Measurements from ENCODE around the gene ACAP3.
A peak's percentile ranks its signal among the peaks of the same experiment; 100 is the strongest.
"Not testable (repeated sequence)": the region's sequence is repeated elsewhere in the genome, so short reads cannot be mapped to it uniquely, and the experiment has no call there.

Gene ACAP3

DNA sequence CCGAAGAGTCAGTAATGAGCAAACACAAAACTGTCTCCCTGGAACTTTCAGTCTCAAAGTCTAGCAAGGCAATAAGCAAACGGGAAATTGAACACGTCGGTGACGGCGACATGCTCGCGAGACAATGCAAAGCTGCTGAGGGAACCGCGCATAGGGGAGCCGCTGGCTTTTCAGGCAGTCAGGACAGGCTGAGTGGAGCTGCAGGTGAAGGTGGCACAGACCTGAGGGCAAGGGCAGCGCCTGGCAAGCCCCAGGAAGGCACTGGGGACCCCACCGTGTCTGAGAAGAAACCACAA lies 11.9 kb upstream of the ACAP3 start:
- Histone ChIP-seq H3K36me3 (ENCODE audit: insufficient read depth, low read length) (0 out of 2 replicates have a peak, but pooled peaks cover 4% of the 10 kb centered on the region), H3K4me3 (ENCODE audit: low read depth, low read length) (no peak overlapping the region), H3K27me3 (ENCODE audit: insufficient read depth, low read length) (no peaks in the 10 kb centered on the region), H3K79me2 (ENCODE audit: control insufficient read depth, insufficient read depth, low read length, unreplicated experiment) (peaks cover 52% of the 10 kb centered on the region), H3K4me1 (ENCODE audit: control insufficient read depth, insufficient read depth, low read length, unreplicated experiment) (peaks cover 34% of the 10 kb centered on the region), H2AFZ (ENCODE audit: low read length, unreplicated experiment) (no peak overlapping the region), H3K27ac (ENCODE audit: low read depth, low read length) (no peak overlapping the region)

DNA sequence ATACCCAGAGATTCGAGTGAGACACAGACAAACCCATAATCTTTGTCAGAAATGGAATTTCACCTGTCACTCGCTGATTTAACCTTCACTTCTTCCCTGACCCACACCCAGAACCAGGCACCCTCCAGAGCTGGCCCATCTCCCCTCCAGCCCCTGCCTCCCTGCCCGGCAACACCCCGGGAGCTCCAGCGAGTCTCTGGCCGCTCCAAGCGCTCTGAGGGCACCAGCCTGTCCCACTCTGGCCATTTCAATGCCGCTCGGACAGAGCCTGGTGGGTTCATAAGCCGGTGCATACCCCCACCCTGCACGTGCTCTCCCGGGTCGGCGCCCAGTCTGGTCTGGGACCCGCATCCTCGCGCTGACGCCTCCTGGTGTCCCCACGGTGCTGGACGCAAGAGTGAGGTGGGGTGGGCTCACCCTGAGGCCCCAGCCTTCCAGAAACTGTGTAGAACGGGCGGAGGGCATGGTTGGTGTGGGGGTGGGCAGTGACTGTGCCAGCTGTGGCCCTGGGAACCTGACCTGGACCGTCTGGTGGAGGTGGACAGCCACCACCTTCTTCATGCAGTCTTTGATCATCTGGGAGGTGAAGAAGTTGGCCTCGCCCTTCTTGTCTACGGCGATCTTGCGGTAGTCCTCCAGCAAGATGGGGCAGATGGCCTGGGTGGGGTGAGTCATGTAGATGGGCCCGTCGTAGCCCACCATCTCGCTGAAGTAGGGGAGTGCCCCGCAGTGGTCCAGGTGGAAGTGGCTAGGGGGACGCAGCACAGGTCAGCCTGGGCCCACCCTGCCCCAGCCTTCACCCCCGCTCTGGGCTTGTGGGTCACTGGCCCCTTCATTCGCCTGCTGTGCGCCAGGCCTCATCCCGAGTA lies 11.3 kb upstream of the ACAP3 start:
- H3K79me2 ChIP-seq (ENCODE audit: control insufficient read depth, insufficient read depth, low read length, unreplicated experiment) = peaks cover 50% of the 10 kb centered on the region
- peaks cover 34% of the 10 kb centered on the region for H3K4me1 ChIP-seq (ENCODE audit: control insufficient read depth, insufficient read depth, low read length, unreplicated experiment)
- peak overlapping the region; percentile 82 for H3K27ac ChIP-seq (ENCODE audit: low read depth, low read length)
- H3K36me3 ChIP-seq (ENCODE audit: insufficient read depth, low read length) = 0 out of 2 replicates have a peak, but pooled peaks cover 4% of the 10 kb centered on the region
- no peak overlapping the region for H3K4me3 ChIP-seq (ENCODE audit: low read depth, low read length)
- no peak overlapping the region for H2AFZ ChIP-seq (ENCODE audit: low read length, unreplicated experiment)
- H3K27me3 ChIP-seq (ENCODE audit: insufficient read depth, low read length) = no peaks in the 10 kb centered on the region

DNA sequence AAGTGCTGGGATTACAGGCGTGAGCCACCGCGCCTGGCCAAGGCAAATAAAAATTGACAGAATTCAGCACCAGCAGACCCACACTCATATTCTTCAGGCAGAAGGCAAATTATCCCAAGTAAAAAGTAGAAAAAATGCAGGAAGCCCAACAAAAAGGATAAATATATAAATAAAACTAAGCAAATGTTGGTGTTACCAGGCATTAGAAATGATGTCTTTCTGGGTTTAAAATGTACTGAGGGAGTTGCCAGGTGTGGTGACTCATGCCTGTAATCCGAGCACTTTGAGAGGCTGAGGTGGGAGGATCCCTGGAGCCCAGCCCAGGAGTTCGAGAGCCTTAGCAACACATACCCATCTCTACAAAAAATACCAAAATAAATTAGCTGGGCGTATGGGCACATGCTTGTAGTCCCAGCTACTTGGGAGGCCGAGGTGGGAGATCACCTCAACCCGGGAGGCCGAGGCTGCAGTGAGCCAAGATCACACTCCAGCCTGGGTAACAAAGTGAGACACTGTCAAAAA lies 10.5 kb upstream of the ACAP3 start:
- Histone ChIP-seq H3K4me1 (ENCODE audit: control insufficient read depth, insufficient read depth, low read length, unreplicated experiment) (peaks cover 30% of the 10 kb centered on the region), H3K4me3 (ENCODE audit: low read depth, low read length) (no peak overlapping the region), H3K36me3 (ENCODE audit: insufficient read depth, low read length) (peaks cover 9% of the 10 kb centered on the region; the same call in 1 of the 2 replicates), H3K27me3 (ENCODE audit: insufficient read depth, low read length) (no peaks in the 10 kb centered on the region), H2AFZ (ENCODE audit: low read length, unreplicated experiment) (no peak overlapping the region), H3K79me2 (ENCODE audit: control insufficient read depth, insufficient read depth, low read length, unreplicated experiment) (peaks cover 47% of the 10 kb centered on the region), H3K27ac (ENCODE audit: low read depth, low read length) (peak overlapping the region; percentile 82)

DNA sequence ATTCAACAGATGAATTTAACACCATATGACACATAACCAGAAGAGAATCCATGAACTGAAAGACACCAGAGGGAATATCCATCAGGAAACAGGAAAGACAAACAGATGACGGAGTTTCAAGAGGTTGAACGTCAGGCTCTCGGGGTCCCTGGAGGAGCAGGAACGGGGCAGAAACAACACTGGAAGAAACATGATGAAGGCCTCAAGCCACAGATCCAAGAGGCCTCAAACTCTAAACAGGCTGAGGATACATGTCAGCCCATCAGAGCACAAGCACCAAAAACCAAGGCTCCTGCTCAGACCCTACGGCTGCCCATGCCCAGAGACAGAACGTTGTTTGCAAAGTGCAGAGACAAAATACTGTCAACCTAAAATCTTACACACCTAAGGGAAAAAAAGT lies 9.7 kb upstream of the ACAP3 start:
- peaks cover 41% of the 10 kb centered on the region for H3K79me2 ChIP-seq (ENCODE audit: control insufficient read depth, insufficient read depth, low read length, unreplicated experiment)
- H3K27ac ChIP-seq (ENCODE audit: low read depth, low read length) = peak overlapping the region; percentile 82
- H3K36me3 ChIP-seq (ENCODE audit: insufficient read depth, low read length) = peaks cover 10% of the 10 kb centered on the region; the same call in 1 of the 2 replicates
- no peak overlapping the region for H2AFZ ChIP-seq (ENCODE audit: low read length, unreplicated experiment)
- no peak overlapping the region for H3K4me3 ChIP-seq (ENCODE audit: low read depth, low read length)
- peaks cover 25% of the 10 kb centered on the region for H3K4me1 ChIP-seq (ENCODE audit: control insufficient read depth, insufficient read depth, low read length, unreplicated experiment)
- H3K27me3 ChIP-seq (ENCODE audit: insufficient read depth, low read length) = no peaks in the 10 kb centered on the region

DNA sequence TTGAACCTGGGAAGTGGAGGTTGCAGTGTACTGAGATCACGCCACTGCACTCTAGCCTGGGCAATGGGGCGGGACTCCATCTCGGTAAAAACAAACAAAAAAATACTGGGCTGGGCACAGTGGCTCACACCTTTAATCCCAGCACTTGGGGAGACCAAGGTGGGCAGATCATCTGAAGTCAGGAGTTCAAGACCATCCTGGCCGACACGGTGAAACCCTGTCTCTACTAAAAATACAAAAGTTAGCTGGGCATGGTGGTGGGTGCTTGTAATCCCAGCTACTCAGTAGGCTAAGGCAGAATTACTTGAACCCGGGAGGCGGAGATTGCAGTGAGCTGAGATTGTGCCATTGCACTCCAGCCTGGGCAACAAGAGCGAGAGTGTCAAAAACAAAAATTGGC lies 8.5 kb upstream of the ACAP3 start:
- not testable (repeated sequence) for H3K27ac ChIP-seq (ENCODE audit: low read depth, low read length)

DNA sequence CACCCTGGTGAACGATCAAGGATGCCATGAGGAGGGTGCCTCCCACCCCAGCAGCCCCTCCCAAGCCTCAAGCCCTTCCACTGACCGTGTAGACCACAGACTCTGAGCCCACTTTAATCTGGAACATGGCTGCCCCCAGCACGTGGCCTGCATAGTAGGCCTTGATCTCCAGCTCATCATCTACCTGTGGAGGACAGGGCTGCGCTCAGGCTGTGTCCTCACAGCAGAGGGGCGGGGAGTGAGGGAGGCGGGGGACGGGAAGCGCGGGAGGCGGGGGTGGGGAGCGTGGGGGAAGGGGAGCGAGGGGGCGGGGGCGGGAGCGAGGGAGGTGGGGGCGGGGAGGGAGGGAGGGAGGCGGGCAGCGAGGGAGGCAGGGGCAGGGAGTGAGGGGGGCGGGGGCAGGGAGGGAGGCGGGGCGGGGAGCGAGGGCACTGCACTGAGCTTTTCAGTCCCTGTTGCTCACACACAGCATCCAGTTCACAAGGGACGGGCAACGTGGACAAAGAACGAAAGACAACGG lies 7.8 kb upstream of the ACAP3 start:
- Histone ChIP-seq H3K27me3 (ENCODE audit: insufficient read depth, low read length) (no peaks in the 10 kb centered on the region), H3K4me1 (ENCODE audit: control insufficient read depth, insufficient read depth, low read length, unreplicated experiment) (peaks cover 9% of the 10 kb centered on the region), H3K79me2 (ENCODE audit: control insufficient read depth, insufficient read depth, low read length, unreplicated experiment) (peaks cover 23% of the 10 kb centered on the region), H3K36me3 (ENCODE audit: insufficient read depth, low read length) (peaks cover 14% of the 10 kb centered on the region; the same call in 1 of the 2 replicates), H3K4me3 (ENCODE audit: low read depth, low read length) (no peak overlapping the region), H2AFZ (ENCODE audit: low read length, unreplicated experiment) (no peak overlapping the region), H3K27ac (ENCODE audit: low read depth, low read length) (no peak overlapping the region)

More for the DNA sequence above, 8.5 kb upstream of the ACAP3 start:
- not testable (repeated sequence) for H3K27me3 ChIP-seq (ENCODE audit: insufficient read depth, low read length); H2AFZ ChIP-seq (ENCODE audit: low read length, unreplicated experiment); H3K4me3 ChIP-seq (ENCODE audit: low read depth, low read length)
- Histone ChIP-seq H3K79me2 (ENCODE audit: control insufficient read depth, insufficient read depth, low read length, unreplicated experiment) (peaks cover 30% of the 10 kb centered on the region), H3K4me1 (ENCODE audit: control insufficient read depth, insufficient read depth, low read length, unreplicated experiment) (peaks cover 16% of the 10 kb centered on the region), H3K36me3 (ENCODE audit: insufficient read depth, low read length) (peaks cover 14% of the 10 kb centered on the region; the same call in 1 of the 2 replicates)

DNA sequence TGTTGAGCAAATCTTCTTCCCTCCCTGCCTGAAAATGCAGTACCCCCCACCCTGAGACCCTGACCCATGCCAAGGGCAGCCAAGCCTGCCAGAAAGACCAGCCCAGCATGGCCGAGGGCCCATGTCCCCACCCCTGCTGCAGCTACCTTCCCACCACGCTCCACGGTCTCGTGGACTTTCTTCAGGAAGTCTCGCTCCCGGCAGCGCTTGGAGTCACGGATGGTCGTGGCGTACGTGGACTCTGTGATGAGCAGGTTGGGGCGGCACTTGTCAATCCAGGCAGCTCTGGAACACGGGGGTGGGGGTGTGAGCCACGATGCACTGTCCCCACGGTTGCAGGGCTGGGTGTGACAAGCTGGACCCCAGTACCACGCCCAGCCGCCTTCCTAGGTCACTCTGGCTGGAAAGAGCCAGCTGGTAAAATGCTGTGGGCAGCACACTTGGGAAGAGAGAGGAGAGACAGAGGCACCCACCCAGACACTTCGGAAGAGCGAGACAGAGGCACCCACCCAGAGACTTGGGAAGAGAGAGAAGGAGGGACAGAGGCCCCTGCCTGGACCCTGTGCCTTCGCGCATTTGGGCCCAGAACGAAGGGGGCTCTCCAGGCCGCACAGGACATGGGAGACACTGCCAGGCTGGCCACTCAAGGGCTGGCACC lies 7.1 kb upstream of the ACAP3 start:
- Histone ChIP-seq H3K36me3 (ENCODE audit: insufficient read depth, low read length) (peaks cover 14% of the 10 kb centered on the region; the same call in 1 of the 2 replicates), H3K27ac (ENCODE audit: low read depth, low read length) (no peak overlapping the region)

DNA sequence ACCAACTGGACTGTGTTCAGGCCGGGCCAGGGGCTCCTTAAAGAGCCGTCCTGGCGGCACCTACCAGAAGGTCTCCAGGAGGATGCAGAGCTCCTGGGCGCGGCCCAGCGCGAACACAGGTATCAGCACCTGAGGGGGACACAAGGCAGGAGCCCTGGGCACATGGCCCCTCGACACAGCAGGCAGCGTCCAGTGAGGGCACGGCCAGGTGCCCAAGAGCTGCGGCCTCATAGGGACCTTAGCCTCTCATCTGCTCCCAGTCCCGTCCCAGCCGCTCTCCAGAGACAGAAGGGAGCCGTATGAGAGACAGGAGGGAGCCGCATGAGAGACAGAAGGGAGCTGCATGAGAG lies 6.5 kb upstream of the ACAP3 start:
- Histone ChIP-seq H3K27me3 (ENCODE audit: insufficient read depth, low read length) (no peaks in the 10 kb centered on the region), H3K4me3 (ENCODE audit: low read depth, low read length) (no peak overlapping the region), H3K4me1 (ENCODE audit: control insufficient read depth, insufficient read depth, low read length, unreplicated experiment) (peaks cover 17% of the 10 kb centered on the region), H3K79me2 (ENCODE audit: control insufficient read depth, insufficient read depth, low read length, unreplicated experiment) (peaks cover 16% of the 10 kb centered on the region), H2AFZ (ENCODE audit: low read length, unreplicated experiment) (no peak overlapping the region), H3K36me3 (ENCODE audit: insufficient read depth, low read length) (peaks cover 14% of the 10 kb centered on the region; the same call in 1 of the 2 replicates), H3K27ac (ENCODE audit: low read depth, low read length) (no peak overlapping the region)

More for the DNA sequence above, 7.1 kb upstream of the ACAP3 start:
- Histone ChIP-seq H3K4me3 (ENCODE audit: low read depth, low read length) (no peak overlapping the region), H2AFZ (ENCODE audit: low read length, unreplicated experiment) (no peak overlapping the region), H3K27me3 (ENCODE audit: insufficient read depth, low read length) (no peaks in the 10 kb centered on the region), H3K79me2 (ENCODE audit: control insufficient read depth, insufficient read depth, low read length, unreplicated experiment) (peaks cover 16% of the 10 kb centered on the region), H3K4me1 (ENCODE audit: control insufficient read depth, insufficient read depth, low read length, unreplicated experiment) (peaks cover 11% of the 10 kb centered on the region)

DNA sequence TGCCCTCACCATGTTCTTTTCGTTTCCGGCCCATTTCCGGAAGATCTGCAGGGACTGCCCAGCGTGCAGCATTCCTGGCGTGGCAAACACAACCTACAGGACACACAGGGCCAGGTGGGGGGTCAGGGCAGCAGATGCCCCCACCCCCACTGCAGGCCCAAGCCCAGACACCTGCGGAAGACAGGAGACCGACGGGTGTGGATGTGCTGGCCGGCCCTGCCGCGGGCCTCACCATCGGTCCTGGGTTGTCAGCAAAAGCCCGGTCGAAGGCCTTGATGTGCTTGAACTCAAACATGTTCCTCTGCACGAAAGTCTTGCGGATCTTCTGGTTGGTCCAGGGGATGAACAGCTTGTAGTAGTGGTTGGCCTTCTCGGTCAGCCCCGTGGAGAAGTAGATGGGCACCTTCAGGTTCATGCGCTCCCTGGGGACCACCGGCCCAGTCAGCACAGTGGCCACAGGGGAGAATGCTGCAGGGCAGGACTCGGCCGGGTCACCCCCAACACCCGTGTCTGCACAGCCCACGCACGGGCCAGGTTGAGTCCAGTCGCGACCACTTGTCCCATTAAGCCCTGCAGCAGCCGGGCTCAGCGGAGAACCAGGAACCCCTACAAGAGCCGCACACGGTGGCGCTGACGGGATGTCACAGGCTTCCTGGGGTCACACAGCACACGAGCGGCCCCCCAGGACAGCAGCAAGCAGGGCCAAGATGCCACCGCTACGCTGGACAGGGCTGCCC lies 5.9 kb upstream of the ACAP3 start:
- Histone ChIP-seq H2AFZ (ENCODE audit: low read length, unreplicated experiment) (no peak overlapping the region), H3K79me2 (ENCODE audit: control insufficient read depth, insufficient read depth, low read length, unreplicated experiment) (peaks cover 18% of the 10 kb centered on the region), H3K36me3 (ENCODE audit: insufficient read depth, low read length) (peaks cover 14% of the 10 kb centered on the region; the same call in 1 of the 2 replicates), H3K27me3 (ENCODE audit: insufficient read depth, low read length) (no peaks in the 10 kb centered on the region), H3K4me1 (ENCODE audit: control insufficient read depth, insufficient read depth, low read length, unreplicated experiment) (peaks cover 15% of the 10 kb centered on the region), H3K27ac (ENCODE audit: low read depth, low read length) (no peak overlapping the region), H3K4me3 (ENCODE audit: low read depth, low read length) (no peak overlapping the region)

Data from ACC112 (cell line).